GM18858 (cell line): Measurements from ENCODE around the gene ENDOG.
A peak's percentile ranks its signal among the peaks of the same experiment; 100 is the strongest.
"Not testable (repeated sequence)": the region's sequence is repeated elsewhere in the genome, so short reads cannot be mapped to it uniquely, and the experiment has no call there.

Source experiments
- ATAC-seq: cut with Tn5 transposase; IDR thresholded peaks from one replicate; pipeline ENCODE4 v1.9.1; 2021; ENCODE audit not compliant: unreplicated experiment

Gene ENDOG

DNA sequence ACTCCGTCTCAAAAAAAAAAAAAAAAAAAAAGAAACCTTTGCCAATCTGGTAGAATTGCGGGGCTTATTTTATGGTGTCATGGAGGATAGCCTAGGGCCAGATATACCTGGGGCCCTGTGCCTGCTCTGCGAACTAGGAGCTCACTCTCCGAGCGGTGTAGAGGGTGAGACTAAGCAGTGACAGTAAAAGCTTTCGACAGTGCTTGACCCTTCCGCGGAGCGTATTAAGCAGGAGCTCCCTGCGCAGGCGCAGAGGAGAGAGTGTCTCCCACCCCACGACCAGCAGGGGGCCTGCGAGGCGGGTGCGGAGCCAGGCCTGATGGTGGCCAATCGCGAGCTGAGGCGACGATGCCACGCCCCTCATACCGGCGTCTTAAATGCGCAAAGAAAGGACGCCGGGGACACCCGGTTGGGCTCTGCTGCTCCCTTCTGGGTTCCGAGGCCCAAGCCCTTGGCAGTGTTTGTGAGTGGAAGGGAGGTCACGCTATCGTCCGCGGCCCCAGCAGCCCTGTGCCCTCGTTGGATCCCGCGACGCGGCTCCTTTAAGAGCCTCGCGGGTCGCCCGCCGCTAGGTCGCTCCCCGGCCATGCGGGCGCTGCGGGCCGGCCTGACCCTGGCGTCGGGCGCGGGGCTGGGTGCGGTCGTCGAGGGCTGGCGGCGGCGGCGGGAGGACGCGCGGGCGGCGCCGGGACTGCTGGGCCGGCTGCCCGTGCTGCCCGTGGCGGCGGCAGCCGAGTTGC is at the start of gene ENDOG:
Gene ENDOG, plus strand, starts transcription at position 402 of the 740 bp plus-strand sequence. Its CDS starts 185 bp downstream, at position 587.
- ATAC-seq: peak; percentile 81

DNA sequence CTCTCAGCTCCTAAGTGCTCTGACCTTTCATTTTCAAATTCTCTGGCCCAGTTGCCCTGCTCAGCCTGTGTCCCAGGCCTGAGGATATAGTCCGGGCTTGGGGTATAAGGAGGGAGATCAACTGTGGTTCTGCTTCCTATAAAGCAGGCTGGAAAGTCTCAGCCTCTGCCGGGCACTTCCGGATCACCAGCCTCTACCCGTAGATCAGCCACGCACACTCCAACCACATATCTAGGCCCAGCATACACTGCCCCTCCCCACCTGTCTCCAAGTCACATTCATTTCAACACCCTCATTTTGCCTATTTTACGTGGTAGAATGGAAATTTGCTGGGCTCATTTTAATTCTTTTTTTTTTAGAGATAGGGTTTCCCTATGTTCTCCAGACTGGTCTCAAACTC is 49.7 kb upstream of the ENDOG start:
- no peak for ATAC-seq

DNA sequence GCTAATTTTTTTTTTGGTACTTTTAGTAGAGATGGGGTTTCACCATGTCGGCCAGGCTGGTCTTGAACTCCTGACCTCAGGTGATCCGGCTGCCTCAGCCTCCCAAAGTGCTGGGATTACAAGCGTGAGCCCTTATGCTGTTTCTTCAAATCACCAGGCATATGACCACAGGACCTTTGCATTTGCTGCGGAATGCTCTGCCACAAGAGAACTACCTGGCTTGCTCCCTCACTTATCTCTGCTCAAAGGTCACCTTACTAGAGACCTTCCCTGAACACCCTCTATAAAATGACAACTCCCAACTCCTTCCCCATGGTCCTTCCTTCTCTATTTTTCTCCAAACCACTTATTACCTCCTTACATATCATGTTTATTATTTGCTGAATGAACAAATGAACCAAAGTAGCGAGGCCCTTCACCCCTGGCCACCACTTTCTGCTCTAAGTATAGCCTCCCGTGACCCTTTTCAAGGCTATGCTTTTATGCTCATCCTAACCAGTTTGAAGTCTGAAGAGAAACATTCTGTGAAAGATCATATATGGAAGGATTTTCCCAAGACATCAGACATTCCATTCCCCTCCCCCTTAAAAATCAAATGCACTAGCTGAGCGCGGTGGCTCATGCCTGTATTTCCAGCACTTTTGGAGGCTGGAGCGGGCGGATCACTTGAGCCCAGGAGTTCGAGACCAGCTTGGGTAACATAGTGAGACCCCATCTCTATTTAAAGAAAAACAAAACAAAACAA is 47.8 kb upstream of the ENDOG start:
- no peak for ATAC-seq

DNA sequence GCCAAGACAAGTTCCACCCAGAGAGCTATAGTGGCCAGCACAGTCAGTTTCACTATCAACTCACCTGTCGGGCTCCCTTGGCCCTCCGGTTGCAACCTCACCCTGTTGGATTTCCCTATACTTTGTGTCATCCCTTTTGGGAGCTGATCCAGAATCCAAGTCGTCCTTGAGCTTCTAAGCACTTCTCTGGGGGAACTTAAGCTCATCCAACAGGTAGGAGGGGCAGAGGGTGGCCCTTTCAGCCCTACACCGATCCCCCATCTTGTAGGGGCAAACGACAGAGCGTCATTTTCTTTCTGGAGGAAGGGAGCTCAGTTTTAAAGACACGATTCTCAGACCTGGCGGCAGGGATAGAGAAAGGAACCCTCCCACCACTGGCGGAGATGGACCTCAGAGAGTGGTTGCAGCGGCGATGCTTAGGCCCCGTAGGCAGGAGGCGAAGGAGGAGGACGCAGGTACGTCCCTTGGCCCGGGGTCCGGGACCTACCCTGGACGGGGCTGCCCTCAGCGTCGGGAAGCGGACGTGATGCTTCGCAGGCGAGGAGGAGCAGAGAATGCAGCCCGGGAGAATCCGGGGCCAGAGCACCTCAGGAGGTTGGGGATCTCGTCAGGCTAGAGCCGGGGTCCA is 47.1 kb upstream of the ENDOG start:
- ATAC-seq: peak; percentile 23

DNA sequence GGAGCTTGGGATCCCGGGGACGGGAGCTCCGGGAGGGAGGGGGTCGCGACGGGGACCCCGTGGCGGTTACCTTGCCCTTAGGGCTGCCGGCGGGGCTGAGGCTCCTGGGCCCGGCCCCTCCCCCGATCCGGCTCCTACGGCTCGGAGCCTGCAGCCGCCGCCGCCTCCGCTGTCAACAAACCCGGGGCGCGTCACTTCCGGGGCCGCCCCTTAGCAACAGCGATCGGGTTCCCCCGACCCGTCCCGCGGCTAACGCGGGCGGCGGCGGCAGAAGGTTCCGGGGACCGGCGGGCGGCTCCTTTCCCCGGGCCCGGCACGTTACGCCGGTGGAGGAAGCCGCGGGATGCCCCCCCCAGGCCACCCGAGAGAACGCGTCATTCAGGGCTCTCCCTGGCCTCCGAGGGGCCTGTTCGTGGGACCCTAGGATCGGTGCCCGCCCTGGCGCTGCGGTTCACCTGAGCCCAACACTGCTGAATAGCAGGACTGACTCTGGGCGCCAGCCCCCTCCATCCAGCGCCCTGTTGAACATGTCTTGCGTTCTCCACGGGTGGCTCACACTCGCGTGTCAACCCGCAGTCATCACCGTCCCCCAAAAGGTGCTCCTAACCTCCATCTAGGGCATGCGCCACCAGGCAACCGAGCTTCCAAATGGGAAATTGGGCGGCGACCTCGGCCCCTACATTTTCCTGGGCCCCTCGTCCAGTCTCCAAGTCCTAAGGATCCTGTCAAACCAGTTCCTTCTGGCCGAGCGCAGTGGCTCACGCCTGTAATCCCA is 46.4 kb upstream of the ENDOG start, which contains the start of gene ZER1:
Gene ZER1, minus strand, starts transcription at position 183 of the 775 bp plus-strand sequence. CDS start 16,362 bp downstream, outside the sequence.
- ATAC-seq: peak; percentile 55

DNA sequence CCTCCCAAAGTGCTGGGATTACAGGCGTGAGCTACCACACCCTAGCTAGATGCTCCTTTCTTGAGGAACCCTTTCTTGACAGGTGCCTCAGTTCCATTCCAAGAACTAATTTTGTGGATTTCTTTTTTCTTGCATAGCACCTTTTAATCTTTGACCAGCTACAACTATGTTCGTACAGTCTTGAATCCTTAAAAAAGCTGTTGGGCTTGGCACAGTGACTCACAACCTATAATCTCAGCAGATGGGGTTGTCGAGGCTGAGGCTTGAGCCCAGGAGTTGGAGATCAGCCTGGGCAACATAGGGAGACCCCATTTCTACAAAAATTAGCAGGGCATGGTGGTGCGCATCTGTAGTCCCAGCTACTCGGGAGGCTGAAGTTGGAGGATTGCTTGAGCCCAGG is 45.3 kb upstream of the ENDOG start:
- no peak for ATAC-seq

DNA sequence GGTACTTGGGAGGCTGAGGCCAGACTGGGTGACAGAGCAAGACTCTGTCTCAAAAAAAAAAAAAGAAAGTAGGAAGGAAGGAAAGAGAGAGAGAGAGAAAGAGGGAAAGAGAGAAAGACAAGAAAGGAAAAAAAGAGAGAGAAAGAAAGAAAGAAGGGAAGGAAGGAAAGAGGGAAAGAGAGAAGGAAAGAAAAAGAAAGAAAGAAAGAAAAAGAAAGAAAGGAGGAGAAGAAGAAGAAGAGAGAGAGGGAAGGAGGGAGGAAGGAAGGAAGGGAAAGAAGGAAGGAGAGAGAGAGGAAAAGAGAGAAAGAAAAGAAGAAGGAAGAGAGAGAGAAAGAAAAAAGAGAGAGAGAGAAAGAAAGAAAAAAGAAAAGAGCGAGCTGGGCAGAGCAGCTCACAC is 43.5 kb upstream of the ENDOG start:
- ATAC-seq: no peak

DNA sequence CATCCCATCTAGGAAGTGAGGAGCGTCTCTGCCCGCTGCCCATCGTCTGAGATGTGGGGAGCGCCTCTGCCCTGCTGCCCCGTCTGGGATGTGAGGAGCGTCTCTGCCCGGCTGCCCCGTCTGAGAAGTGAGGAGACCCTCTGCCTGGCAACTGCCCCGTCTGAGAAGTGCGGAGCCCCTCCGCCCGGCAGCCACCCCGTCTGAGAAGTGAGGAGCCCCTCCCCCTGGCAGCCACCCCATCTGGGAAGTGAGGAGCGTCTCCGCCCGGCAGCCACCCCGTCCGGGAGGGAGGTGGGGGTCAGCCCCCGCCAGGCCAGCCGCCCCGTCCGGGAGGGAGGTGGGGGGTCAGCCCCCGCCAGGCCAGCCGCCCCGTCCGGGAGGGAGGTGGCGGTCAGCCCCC is 38.2 kb upstream of the ENDOG start:
- ATAC-seq: not testable (repeated sequence)

DNA sequence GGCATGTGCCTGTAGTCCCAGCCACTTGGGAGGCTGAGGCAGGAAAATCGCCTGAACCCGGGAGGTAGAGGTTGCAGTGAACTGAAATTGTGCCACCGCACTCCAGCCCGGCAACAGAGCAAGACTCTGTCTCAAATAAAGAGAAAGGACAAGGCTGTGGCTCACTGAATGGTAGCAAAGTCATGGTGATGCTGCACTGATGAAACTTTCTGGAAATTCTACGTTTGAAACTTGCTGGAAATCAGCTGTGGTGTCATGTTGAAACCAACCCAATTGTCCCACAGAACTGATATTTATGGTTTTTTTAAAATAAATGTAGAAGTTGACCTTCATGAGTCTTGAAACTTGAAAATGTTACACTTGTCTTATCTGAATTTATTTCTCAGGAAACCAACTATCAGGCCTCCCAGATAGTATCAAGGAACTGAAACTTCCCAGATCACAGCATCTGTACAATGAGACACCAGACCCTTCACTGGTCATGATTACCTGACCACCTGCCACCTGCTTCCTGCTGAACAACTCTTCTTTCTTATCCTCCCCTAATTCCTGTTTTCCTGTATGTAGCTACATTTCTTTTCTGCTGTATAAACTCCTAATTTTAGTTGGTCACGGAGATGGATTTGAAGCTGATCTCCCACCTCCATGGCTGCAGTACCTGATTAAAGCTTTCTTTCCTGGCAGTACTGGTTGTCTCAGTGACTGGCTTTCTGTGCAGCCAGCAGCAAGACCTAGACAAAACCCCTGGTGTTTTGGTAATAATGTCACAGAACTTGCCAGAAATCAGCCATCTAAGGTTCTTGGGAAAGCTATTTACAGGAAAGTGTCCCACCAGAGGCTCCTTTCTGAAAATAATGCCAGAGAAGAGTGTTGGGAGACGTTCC is 36.9 kb upstream of the ENDOG start:
- ATAC-seq: no peak

DNA sequence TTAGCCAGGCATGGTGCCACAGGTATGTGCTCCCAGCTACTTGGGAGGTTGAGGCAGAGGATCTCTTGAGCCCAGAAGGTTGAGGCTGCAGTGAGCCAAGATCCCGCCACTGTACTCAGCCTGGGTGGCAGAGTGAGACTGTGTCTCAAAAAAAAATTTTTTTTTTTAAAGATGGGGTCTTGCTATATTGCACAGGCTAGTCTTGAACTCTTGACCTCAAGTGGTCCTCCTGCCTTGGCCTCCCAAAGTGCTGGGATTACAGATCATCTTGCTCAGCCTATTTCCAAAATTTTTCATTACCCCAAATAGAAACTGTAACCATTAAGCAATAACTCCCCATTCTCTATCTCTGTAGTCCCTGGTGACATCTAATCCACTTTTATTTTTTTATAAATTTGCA is 35.6 kb upstream of the ENDOG start:
- no peak for ATAC-seq

DNA sequence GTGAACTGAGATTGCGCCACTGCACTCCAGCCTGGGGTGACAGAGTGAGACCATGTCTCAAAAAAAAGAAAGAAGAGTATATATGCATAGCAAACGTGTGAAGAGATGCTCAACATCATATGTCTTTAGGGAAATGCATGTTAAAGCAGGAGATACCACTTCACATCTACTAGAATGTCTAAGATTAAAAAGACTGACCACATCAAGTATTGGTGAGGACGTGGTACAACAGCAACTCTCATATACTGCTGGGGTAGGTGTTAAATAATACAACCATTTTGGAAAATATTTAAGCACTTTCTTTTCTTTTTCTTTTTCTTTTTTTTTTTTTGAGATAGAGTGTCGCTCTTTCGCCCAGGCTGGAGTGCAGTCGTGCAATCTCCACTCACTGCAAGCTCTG is 32.9 kb upstream of the ENDOG start:
- no peak for ATAC-seq

DNA sequence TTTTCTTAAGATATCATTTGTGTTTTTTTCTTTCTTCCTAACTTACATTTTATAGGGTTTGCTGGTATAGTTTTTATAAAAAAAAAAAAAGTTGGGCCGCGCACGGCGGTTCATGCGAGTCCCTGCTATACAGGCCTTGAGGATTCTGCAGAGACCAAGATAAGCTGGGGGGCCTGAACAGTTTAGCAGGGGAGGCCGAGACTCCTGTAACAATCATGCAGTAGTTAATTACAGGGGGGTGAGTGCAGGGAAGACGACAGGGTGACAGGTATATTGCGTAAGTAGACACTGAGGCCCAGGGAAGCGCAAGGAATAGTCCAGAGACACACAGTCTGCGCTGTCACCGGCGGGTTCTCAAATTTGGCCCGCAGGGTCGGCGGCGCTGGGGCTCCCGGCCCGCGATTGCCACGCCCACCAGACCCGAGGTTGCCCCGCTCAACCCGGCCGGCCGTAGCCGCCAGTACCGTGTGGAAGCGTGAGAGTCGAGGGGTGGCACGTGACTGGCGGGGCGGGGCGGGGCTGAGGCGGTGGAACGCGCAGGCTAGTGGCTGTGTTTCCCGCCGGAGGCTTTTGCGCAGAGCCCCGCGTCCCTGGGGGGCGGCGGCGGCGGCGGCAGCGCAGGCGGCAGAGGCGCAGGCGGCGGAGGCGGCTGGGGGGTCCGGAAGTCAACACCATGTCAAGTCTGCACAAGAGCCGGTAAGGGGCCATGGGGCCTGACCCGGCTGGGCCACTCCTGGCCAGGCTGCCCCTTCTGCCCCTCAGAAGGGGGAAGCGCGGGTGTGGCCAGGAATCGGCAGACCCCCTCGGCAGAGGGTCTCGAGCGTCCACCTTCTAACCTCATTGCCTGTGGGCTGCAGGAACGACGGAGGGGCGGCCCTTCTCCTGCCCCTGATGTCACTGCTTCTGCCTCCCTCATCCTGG is 31.4 kb upstream of the ENDOG start, which contains the start of gene TBC1D13:
Gene TBC1D13, plus strand, starts transcription at position 573 of the 921 bp plus-strand sequence. Its CDS starts 101 bp downstream, at position 674.
- peak; percentile 63 for ATAC-seq

DNA sequence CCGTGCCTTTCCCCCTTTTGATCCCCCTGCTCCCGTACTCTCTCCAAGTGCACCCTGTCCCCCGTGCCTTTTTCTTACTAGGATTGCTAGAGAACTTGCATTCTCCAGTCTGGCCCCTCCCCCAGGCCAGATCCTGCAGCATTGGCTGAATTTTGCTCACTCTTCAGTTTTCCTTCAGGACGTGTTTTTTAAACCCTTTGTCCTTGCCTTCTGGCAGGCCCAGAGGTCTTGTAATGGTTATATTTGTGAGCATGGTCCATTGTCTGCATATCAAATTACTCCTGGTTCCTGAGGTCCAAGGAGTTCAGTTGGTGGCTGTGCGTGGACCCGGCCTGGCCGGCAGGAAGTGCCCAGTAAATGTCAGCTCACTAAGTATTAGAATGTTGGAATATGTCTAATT is 30.6 kb upstream of the ENDOG start:
- no peak for ATAC-seq

DNA sequence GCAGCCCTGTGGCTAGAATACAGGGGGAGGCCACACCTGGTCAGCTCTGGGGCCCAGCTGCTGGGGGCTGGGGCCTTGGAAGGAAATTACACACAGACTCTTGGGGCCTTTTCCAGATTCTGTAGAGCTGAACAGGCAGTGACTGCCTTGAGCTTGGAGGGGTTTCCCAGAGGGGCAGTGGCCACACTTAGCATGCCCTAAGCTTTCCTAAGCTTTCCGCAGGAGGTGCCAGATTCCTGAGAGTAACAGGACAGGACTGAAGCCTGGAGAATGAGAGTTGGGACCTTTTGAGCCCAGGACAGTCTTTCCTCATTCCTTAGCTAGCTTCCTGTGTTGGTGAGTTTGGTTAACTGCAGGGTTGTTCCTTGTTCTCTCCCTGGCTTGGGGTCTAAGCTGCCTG is 29.9 kb upstream of the ENDOG start:
- ATAC-seq: no peak

DNA sequence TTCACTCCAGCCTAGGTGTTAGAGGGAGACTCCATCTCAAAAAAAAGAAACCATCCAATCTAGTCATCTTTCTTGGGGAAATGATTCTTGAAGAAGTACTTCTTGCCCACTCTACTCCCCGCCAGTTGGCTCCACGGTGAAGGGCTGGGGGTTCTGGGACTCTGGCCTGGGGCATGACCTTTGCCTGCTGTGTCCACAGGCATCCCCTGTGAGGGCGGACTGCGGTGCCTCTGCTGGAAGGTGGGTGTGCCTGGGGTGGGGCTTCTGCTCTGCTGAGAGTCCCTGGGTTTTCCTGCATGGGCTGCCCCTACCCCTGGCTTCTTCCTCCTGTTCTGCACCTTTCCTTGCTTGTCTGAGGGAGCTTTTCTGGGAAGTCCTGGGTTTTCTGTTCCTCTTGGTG is 27.8 kb upstream of the ENDOG start:
- no peak for ATAC-seq

DNA sequence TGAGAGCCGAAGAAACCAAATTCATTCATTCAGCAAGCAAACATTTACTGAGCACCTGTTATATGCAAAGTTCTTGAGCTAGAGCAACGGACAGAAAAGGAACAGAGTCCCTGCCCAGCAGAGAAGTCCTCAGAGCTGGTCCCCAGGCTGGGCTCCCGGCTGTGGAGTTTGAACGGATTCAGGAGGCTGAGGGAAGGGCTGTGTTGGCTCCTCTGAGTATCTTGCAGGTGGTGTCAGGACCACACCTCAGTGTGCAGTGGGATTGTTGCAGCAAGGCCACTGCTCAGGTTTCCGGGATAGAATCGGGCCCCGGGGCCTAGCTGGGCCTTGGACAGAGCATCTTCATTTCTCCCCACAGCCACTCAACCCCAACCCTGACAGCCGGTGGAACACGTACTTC is 26.2 kb upstream of the ENDOG start:
- ATAC-seq: no peak

DNA sequence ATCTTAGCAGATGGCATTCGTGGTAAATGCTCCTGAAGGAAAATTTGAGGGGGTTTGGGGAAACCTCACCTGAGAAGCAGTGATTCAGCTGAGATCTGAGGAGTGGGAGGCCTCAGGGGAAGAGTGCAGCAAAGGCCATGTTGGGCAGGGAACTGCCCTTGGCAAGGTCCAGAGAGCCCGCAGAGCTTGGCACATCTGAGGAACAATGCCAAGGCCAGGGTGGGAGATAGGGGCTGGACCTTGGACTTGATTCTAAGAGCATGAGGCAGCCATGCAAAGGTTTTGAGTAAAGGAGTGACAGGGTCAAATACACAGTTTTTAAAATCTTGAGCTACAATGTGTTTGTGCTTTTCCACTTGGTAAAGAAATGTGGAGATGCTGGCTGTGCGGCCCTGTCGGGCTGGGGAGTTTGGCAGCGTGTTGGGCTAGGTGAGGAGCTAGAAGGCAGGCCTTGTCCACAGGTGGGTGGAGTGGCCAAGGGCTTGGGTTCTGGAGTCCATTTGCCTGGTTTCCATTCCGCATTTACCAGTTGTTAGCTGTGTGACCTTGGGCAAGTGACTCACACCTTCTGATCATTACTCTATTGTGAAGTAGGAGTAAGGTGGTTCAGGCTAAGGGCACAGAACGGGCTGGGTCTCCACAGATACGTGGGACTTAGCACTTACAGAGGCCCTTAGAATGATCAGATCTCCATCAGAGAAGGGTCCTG is 25.2 kb upstream of the ENDOG start:
- no peak for ATAC-seq

DNA sequence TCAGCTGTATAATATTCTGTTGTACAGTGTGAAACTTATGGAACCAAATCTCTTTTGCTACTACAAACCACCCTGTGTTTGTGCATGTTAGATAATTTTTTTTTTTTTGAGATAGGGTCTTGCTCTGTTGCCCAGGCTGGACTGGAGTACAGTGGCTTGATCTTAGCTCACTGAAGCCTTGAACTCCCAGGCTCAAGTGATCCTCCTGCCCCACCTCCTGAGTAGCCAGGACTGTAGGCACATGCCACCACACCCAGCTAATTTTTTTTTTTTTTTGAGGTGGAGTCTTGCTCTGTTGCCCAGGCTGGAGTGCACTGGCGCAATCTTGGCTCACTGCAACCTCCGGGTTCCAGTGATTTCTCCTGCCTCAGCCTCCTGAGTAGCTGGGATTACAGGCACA is 23.3 kb upstream of the ENDOG start:
- not testable (repeated sequence) for ATAC-seq
